ENCODE data around the gene ZNF620.

The ZNF620 gene

DNA sequence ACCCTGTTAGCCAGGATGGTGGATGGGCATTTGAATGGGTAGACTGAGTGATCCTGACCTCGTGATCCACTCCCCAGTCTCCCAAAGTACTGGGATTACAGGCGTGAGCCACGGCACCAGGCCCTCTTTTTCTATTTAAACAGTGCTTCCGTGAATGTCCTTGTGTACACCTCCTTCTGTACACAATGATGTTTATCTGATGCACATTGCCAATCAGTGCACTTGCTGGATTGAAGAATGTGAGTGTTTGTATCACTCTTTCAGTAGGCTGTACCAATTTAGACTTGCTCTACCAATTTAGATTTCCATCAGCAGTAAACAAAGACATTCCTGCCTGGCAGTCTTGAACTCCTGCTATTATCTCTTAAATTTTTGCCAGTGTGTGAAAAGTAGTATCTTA, 37.8 kb upstream of the ZNF620 start:
- Histone ChIP-seq H4K5ac (ENCODE audit: low read length) (no peak overlapping the region), H3K27me3 (ENCODE audit: insufficient read depth, low read length, poor library complexity) (no peaks in the 10 kb centered on the region), H3K4me1 (ENCODE audit: control insufficient read depth, low read depth, low read length) (no peaks in the 10 kb centered on the region), H2BK5ac (ENCODE audit: low read length) (no peak overlapping the region), H3K79me2 (ENCODE audit: control insufficient read depth, insufficient read depth, low read length) (no peaks in the 10 kb centered on the region), H3K56ac (ENCODE audit: low read length) (no peak overlapping the region), H2BK15ac (replicated peaks; ENCODE audit: low read depth) (no peak overlapping the region), H3K36me3 (ENCODE audit: control insufficient read depth, insufficient read depth, low read length) (no peaks in the 10 kb centered on the region), H3K79me1 (ENCODE audit: low read length) (no peaks in the 10 kb centered on the region), H4K8ac (ENCODE audit: low read depth, low read length) (no peak overlapping the region), H3K23ac (ENCODE audit: low read length) (no peak overlapping the region), H3K27ac (ENCODE audit: low read depth, low read length) (no peak overlapping the region), H3K4ac (ENCODE audit: low read depth, low read length) (no peak overlapping the region), H2AK5ac (ENCODE audit: low read length) (no peak overlapping the region), H3K9ac (ENCODE audit: low read length) (no peak overlapping the region), H2BK120ac (ENCODE audit: low read depth, low read length) (no peak overlapping the region), H3K18ac (ENCODE audit: low read length) (no peak overlapping the region), H3K4me3 (ENCODE audit: low read length) (no peak overlapping the region), H3K4me2 (ENCODE audit: low read length) (no peak overlapping the region)
- no CpG with 5 or more reads among the region's 4 CpGs for WGBS (ENCODE audit: extremely low coverage, insufficient coverage, low lambda C conversion rate)
- DNase-seq: no peak

DNA sequence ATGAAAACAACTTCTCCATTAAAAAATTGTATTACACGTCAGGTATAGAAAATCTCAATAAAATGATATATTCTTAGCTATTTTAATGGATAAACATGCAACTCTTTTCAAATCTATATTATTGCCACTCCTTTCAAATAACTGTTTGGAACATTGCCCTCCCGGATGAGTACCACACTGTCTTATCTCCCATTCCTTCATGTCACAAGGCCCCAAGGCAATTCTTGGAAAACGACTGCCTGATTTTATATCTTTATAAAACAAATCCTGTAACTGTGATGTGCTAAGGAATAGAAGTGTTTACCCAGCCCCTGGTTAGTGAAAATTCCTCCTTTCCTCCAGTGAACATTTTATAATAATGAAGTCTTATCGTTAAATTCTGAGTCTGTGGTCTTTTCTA, 35.1 kb upstream of the ZNF620 start:
- Histone ChIP-seq H3K4me3 (ENCODE audit: low read length) (no peak overlapping the region), H3K56ac (ENCODE audit: low read length) (no peak overlapping the region), H3K27me3 (ENCODE audit: insufficient read depth, low read length, poor library complexity) (no peaks in the 10 kb centered on the region), H2BK5ac (ENCODE audit: low read length) (no peak overlapping the region), H2BK120ac (ENCODE audit: low read depth, low read length) (no peak overlapping the region), H3K4me2 (ENCODE audit: low read length) (no peak overlapping the region), H3K4ac (ENCODE audit: low read depth, low read length) (no peak overlapping the region), H3K79me2 (ENCODE audit: control insufficient read depth, insufficient read depth, low read length) (no peaks in the 10 kb centered on the region), H3K4me1 (ENCODE audit: control insufficient read depth, low read depth, low read length) (no peaks in the 10 kb centered on the region), H3K27ac (ENCODE audit: low read depth, low read length) (no peak overlapping the region), H3K18ac (ENCODE audit: low read length) (no peak overlapping the region), H4K8ac (ENCODE audit: low read depth, low read length) (no peak overlapping the region), H3K23ac (ENCODE audit: low read length) (no peak overlapping the region), H3K9ac (ENCODE audit: low read length) (no peak overlapping the region), H2AK5ac (ENCODE audit: low read length) (no peak overlapping the region), H3K36me3 (ENCODE audit: control insufficient read depth, insufficient read depth, low read length) (no peaks in the 10 kb centered on the region), H4K5ac (ENCODE audit: low read length) (no peak overlapping the region), H3K79me1 (ENCODE audit: low read length) (no peaks in the 10 kb centered on the region), H2BK15ac (replicated peaks; ENCODE audit: low read depth) (no peak overlapping the region)
- DNase-seq: no peak
- WGBS (ENCODE audit: extremely low coverage, insufficient coverage, low lambda C conversion rate): no CpG with 5 or more reads among the region's 4 CpGs

GRCh38 chr3:40476478-40477470, 29.1 kb upstream of the ZNF620 start, which contains the start of gene ZNF619:
Gene ZNF619 (plus strand): TSS chr3:40477122. CDS start chr3:40477980, 858 bp downstream.
- H3K27ac ChIP-seq (ENCODE audit: low read depth, low read length): no peak within 1 kb of the TSS
- peak within 1 kb of the TSS; percentile 92 for H3K56ac ChIP-seq (ENCODE audit: low read length)
- H2BK15ac ChIP-seq (replicated peaks; ENCODE audit: low read depth): no peak within 1 kb of the TSS
- peak within 1 kb of the TSS; percentile 35 for H3K4me2 ChIP-seq (ENCODE audit: low read length)
- H3K79me2 ChIP-seq (ENCODE audit: control insufficient read depth, insufficient read depth, low read length): no peaks in the 10 kb centered on the region
- H4K5ac ChIP-seq (ENCODE audit: low read length): no peak within 1 kb of the TSS
- no peaks in the 10 kb centered on the region for H3K36me3 ChIP-seq (ENCODE audit: control insufficient read depth, insufficient read depth, low read length)
- H3K79me1 ChIP-seq (ENCODE audit: low read length): peaks cover 2% of the 10 kb centered on the region
- H2BK120ac ChIP-seq (ENCODE audit: low read depth, low read length): no peak within 1 kb of the TSS
- H3K9ac ChIP-seq (ENCODE audit: low read length): peak within 1 kb of the TSS; percentile 80
- peak within 1 kb of the TSS; percentile 67 for H3K4me3 ChIP-seq (ENCODE audit: low read length)
- H3K27me3 ChIP-seq (ENCODE audit: insufficient read depth, low read length, poor library complexity): no peaks in the 10 kb centered on the region
- peak within 1 kb of the TSS; percentile 93 for H4K8ac ChIP-seq (ENCODE audit: low read depth, low read length)
- no peaks in the 10 kb centered on the region for H3K4me1 ChIP-seq (ENCODE audit: control insufficient read depth, low read depth, low read length)
- H3K4ac ChIP-seq (ENCODE audit: low read depth, low read length): no peak within 1 kb of the TSS
- H2BK5ac ChIP-seq (ENCODE audit: low read length): no peak within 1 kb of the TSS
- peak within 1 kb of the TSS; percentile 97 for H3K18ac ChIP-seq (ENCODE audit: low read length)
- no peak within 1 kb of the TSS for H2AK5ac ChIP-seq (ENCODE audit: low read length)
- peak; percentile 80 for DNase-seq
- WGBS (ENCODE audit: extremely low coverage, insufficient coverage, low lambda C conversion rate): no CpG with 5 or more reads among the region's 48 CpGs
- no peak within 1 kb of the TSS for H3K23ac ChIP-seq (ENCODE audit: low read length)

GRCh38 chr3:40477666-40478065, 28.2 kb upstream of the ZNF620 start:
- DNase-seq: no peak
- Histone ChIP-seq H3K4ac (ENCODE audit: low read depth, low read length) (no peak overlapping the region), H2AK5ac (ENCODE audit: low read length) (no peak overlapping the region), H3K4me2 (ENCODE audit: low read length) (peak overlapping the region; percentile 35), H2BK120ac (ENCODE audit: low read depth, low read length) (no peak overlapping the region), H3K36me3 (ENCODE audit: control insufficient read depth, insufficient read depth, low read length) (no peaks in the 10 kb centered on the region), H3K79me1 (ENCODE audit: low read length) (peaks cover 2% of the 10 kb centered on the region), H3K27ac (ENCODE audit: low read depth, low read length) (no peak overlapping the region), H3K9ac (ENCODE audit: low read length) (peak overlapping the region; percentile 80), H3K23ac (ENCODE audit: low read length) (no peak overlapping the region), H2BK5ac (ENCODE audit: low read length) (no peak overlapping the region), H2BK15ac (replicated peaks; ENCODE audit: low read depth) (no peak overlapping the region), H3K79me2 (ENCODE audit: control insufficient read depth, insufficient read depth, low read length) (no peaks in the 10 kb centered on the region), H3K56ac (ENCODE audit: low read length) (peak overlapping the region; percentile 35), H4K8ac (ENCODE audit: low read depth, low read length) (no peak overlapping the region), H4K5ac (ENCODE audit: low read length) (no peak overlapping the region), H3K18ac (ENCODE audit: low read length) (no peak overlapping the region), H3K4me1 (ENCODE audit: control insufficient read depth, low read depth, low read length) (no peaks in the 10 kb centered on the region), H3K4me3 (ENCODE audit: low read length) (no peak overlapping the region), H3K27me3 (ENCODE audit: insufficient read depth, low read length, poor library complexity) (no peaks in the 10 kb centered on the region)
- WGBS (ENCODE audit: extremely low coverage, insufficient coverage, low lambda C conversion rate): no CpG with 5 or more reads among the region's 4 CpGs

DNA sequence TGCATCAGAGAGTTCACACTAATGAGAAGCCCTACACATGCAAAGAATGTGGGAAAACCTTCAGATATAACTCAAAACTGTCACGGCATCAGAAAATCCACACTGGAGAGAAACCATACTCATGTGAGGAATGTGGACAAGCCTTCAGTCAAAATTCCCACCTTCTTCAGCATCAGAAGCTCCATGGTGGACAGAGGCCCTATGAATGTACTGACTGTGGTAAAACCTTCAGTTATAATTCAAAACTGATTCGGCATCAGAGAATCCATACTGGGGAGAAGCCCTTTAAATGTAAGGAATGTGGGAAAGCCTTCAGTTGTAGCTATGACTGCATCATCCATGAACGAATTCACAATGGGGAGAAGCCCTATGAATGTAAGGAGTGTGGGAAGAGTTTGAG, 18.7 kb upstream of the ZNF620 start:
- Histone ChIP-seq H2BK120ac (ENCODE audit: low read depth, low read length) (no peak overlapping the region), H2BK15ac (replicated peaks; ENCODE audit: low read depth) (no peak overlapping the region), H4K8ac (ENCODE audit: low read depth, low read length) (no peak overlapping the region), H3K4ac (ENCODE audit: low read depth, low read length) (no peak overlapping the region), H3K4me3 (ENCODE audit: low read length) (no peak overlapping the region), H3K18ac (ENCODE audit: low read length) (no peak overlapping the region), H3K79me2 (ENCODE audit: control insufficient read depth, insufficient read depth, low read length) (no peaks in the 10 kb centered on the region), H2AK5ac (ENCODE audit: low read length) (no peak overlapping the region), H3K9ac (ENCODE audit: low read length) (no peak overlapping the region), H4K5ac (ENCODE audit: low read length) (no peak overlapping the region), H3K27ac (ENCODE audit: low read depth, low read length) (no peak overlapping the region), H3K56ac (ENCODE audit: low read length) (no peak overlapping the region), H2BK5ac (ENCODE audit: low read length) (no peak overlapping the region), H3K23ac (ENCODE audit: low read length) (no peak overlapping the region), H3K27me3 (ENCODE audit: insufficient read depth, low read length, poor library complexity) (no peaks in the 10 kb centered on the region), H3K4me2 (ENCODE audit: low read length) (no peak overlapping the region), H3K79me1 (ENCODE audit: low read length) (no peaks in the 10 kb centered on the region), H3K36me3 (ENCODE audit: control insufficient read depth, insufficient read depth, low read length) (peaks cover 9% of the 10 kb centered on the region), H3K4me1 (ENCODE audit: control insufficient read depth, low read depth, low read length) (no peaks in the 10 kb centered on the region)
- no CpG with 5 or more reads among the region's 3 CpGs for WGBS (ENCODE audit: extremely low coverage, insufficient coverage, low lambda C conversion rate)
- no peak for DNase-seq

All from mesendoderm (in vitro differentiated cells).